SK-N-SH (cell line): Measurements from ENCODE around the gene GDPD5. TPM values are rescaled to one million over a fixed set of nuclear protein-coding genes. Genes with fewer than 3 reads are reported as not detected.

ENCODE experiments used
- CTCF ChIA-PET: fragments of 300-600, 350-600 bp; formaldehyde crosslinking; extraction: SDS; loops from one replicate; lab custom pipeline; 2021; lab: Yijun Ruan, JAX
- POLR2A ChIA-PET: fragments of 350-600 bp; sonication (Branson Sonifier 250); formaldehyde crosslinking; extraction: SDS; loops from one replicate; lab custom pipeline; 2020; ENCODE audit warnings: antibody characterized with exemption, inconsistent platforms; lab: Yijun Ruan, JAX
- DNase-seq: peaks from one replicate; pipeline ENCODE4 v3.0.0; 2012
- H2AFZ ChIP-seq: fragments of 200-600 bp; sonication (generic); 2 replicates; pipeline ENCODE4 v1.8.1; 2016; ENCODE audit warnings: antibody characterized with exemption, mild to moderate bottlenecking, low read depth
- H3F3A ChIP-seq: fragments of 200-600 bp; sonication (generic); replicated peaks from 2 replicates; pipeline ENCODE3; 2016; ENCODE audit warnings: antibody characterized with exemption, mild to moderate bottlenecking; ENCODE audit not compliant: insufficient read depth
- H3K27ac ChIP-seq, 2 experiments: fragments of 200-500 bp in 1 of 2; fragments of 200-600 bp in 1 of 2; sonication (Bioruptor generic) in 1 of 2; sonication (generic), shearing (Covaris generic) in 1 of 2; 2 replicates each; pipeline versions ENCODE4 v1.5.1 to v1.6.1; 2014 to 2016; ENCODE audit warnings: low read depth in 2 of 2, inconsistent platforms in 1 of 2, low read length in 1 of 2, mild to moderate bottlenecking in 1 of 2, mixed read lengths in 1 of 2
- H3K27me3 ChIP-seq: fragments of 200-600 bp; sonication (generic), shearing (Covaris generic); 2 replicates; pipeline ENCODE4 v1.6.1; 2016; ENCODE audit warnings: mixed run types; ENCODE audit not compliant: insufficient read depth
- H3K36me3 ChIP-seq, 2 experiments: fragments of 200-500 bp in 1 of 2; fragments of 200-600 bp in 1 of 2; sonication (Bioruptor generic) in 1 of 2; sonication (generic) in 1 of 2; replicated peaks in 1 of 2; 2 replicates each; pipeline versions ENCODE3 to v1.5.1; 2014 to 2016; ENCODE audit warnings: low read length in 1 of 2, mild to moderate bottlenecking in 1 of 2; ENCODE audit not compliant: insufficient read depth in 2 of 2, control insufficient read depth in 1 of 2
- H3K4me1 ChIP-seq, 2 experiments: fragments of 200-500 bp in 1 of 2; fragments of 200-600 bp in 1 of 2; sonication (Bioruptor generic) in 1 of 2; sonication (generic), shearing (Covaris generic) in 1 of 2; 2 replicates each; pipeline versions ENCODE4 v1.5.1 to v1.6.1; 2014 to 2016; ENCODE audit warnings: low read depth in 1 of 2, low read length in 1 of 2, mixed run types in 1 of 2; ENCODE audit not compliant: insufficient read depth in 2 of 2, control insufficient read depth in 1 of 2
- H3K4me2 ChIP-seq: fragments of 200-600 bp; sonication (generic), shearing (Covaris generic); 2 replicates; pipeline ENCODE4 v1.6.1; 2017; ENCODE audit warnings: mixed run types
- H3K4me3 ChIP-seq, 2 experiments: fragments of 200-500 bp in 1 of 2; fragments of 200-600 bp in 1 of 2; sonication (Bioruptor generic) in 1 of 2; sonication (generic), shearing (Covaris generic) in 1 of 2; 2 replicates each; pipeline versions ENCODE4 v1.5.1 to v1.8.1; 2014 to 2016; ENCODE audit warnings: low read depth in 2 of 2, inconsistent platforms in 1 of 2, low read length in 1 of 2, mild to moderate bottlenecking in 1 of 2, mixed read lengths in 1 of 2, moderate library complexity in 1 of 2
- H3K79me2 ChIP-seq: fragments of 200-600 bp; sonication (generic); 2 replicates; pipeline ENCODE4 v1.8.1; 2017; ENCODE audit warnings: mild to moderate bottlenecking; ENCODE audit not compliant: insufficient read depth
- H3K9ac ChIP-seq: fragments of 200-600 bp; sonication (generic); 2 replicates; pipeline ENCODE4 v1.6.1; 2017; ENCODE audit warnings: mixed run types
- H3K9me2 ChIP-seq: fragments of 200-600 bp; sonication (generic); 2 replicates; pipeline ENCODE4 v1.6.1; 2017; ENCODE audit warnings: mixed run types
- H3K9me3 ChIP-seq: fragments of 200-600 bp; sonication (generic); 2 replicates; pipeline ENCODE4 v1.6.1; 2017; ENCODE audit warnings: mixed run types, mild to moderate bottlenecking, moderate library complexity
- H4K20me1 ChIP-seq: fragments of 200-600 bp; sonication (generic); 2 replicates; pipeline ENCODE4 v1.6.1; 2017; ENCODE audit warnings: mild to moderate bottlenecking, mixed run types; ENCODE audit not compliant: insufficient read depth
- CHD2 ChIP-seq: fragments of 150-350 bp; IDR thresholded peaks from 2 replicates; pipeline ENCODE4 v1.6.1; 2018; ENCODE audit warnings: low read length; ENCODE audit not compliant: partially characterized antibody
- ELF1 ChIP-seq: IDR thresholded peaks from 2 replicates; pipeline ENCODE4 v1.4.0; 2012
- EP300 ChIP-seq, 2 experiments: IDR thresholded peaks; 2 replicates each; pipeline versions ENCODE4 v1.4.0 to v1.6.1; 2012; ENCODE audit warnings: borderline replicate concordance in 1 of 2, low read depth in 1 of 2, low read length in 1 of 2
- EZH2phosphoT487 ChIP-seq: fragments of 200-600 bp; sonication (generic); IDR thresholded peaks from 2 replicates; pipeline ENCODE4 v1.6.1; 2017; ENCODE audit warnings: low read depth, mixed run types, mild to moderate bottlenecking, antibody characterized with exemption, moderate library complexity, borderline replicate concordance
- FOSL2 ChIP-seq: IDR thresholded peaks from 2 replicates; pipeline ENCODE4 v1.4.0; 2012; ENCODE audit warnings: low read depth, mild to moderate bottlenecking, moderate library complexity, borderline replicate concordance
- FOXJ3 ChIP-seq: sonication (generic); formaldehyde crosslinking; IDR thresholded peaks from 2 replicates; pipeline ENCODE4 v1.5.1; 2020; ENCODE audit warnings: mild to moderate bottlenecking, missing genetic modification reagents
- GATA2 ChIP-seq: sonication (generic); formaldehyde crosslinking; IDR thresholded peaks from 2 replicates; pipeline ENCODE4 v1.5.0; 2020; ENCODE audit warnings: mild to moderate bottlenecking, missing genetic modification reagents
- JUND ChIP-seq: IDR thresholded peaks from 2 replicates; pipeline ENCODE4 v1.4.0; 2012
- MXI1 ChIP-seq: IDR thresholded peaks from 2 replicates; pipeline ENCODE4 v1.6.1; 2012; ENCODE audit warnings: mild to moderate bottlenecking, low read depth, low read length, improper control_type of control experiment
- NRF1 ChIP-seq: IDR thresholded peaks from 2 replicates; pipeline ENCODE4 v1.6.1; 2012; ENCODE audit warnings: low read depth, mild to moderate bottlenecking, low read length
- RAD21 ChIP-seq: IDR thresholded peaks from 2 replicates; pipeline ENCODE4 v1.6.1; 2012; ENCODE audit warnings: mild to moderate bottlenecking, low read length
- REST ChIP-seq: IDR thresholded peaks from 2 replicates; pipeline ENCODE4 v1.6.1; 2012; ENCODE audit warnings: mild to moderate bottlenecking, low read depth, low read length, moderate library complexity
- RFX5 ChIP-seq: IDR thresholded peaks from 2 replicates; pipeline ENCODE4 v1.6.1; 2012; ENCODE audit warnings: mild to moderate bottlenecking, improper control_type of control experiment, low read length
- RXRA ChIP-seq: IDR thresholded peaks from 2 replicates; pipeline ENCODE4 v1.4.0; 2012; ENCODE audit warnings: low read depth, mild to moderate bottlenecking, borderline replicate concordance
- SIN3A ChIP-seq: IDR thresholded peaks from 2 replicates; pipeline ENCODE4 v1.6.1; 2012; ENCODE audit warnings: low read depth, mild to moderate bottlenecking, low read length, moderate library complexity, borderline replicate concordance
- SMC3 ChIP-seq: IDR thresholded peaks from 2 replicates; pipeline ENCODE4 v1.6.1; 2012; ENCODE audit warnings: low read depth, low read length, improper control_type of control experiment
- TCF12 ChIP-seq: IDR thresholded peaks from 2 replicates; pipeline ENCODE4 v1.4.0; 2012
- WGBS: methylation state at CpG from one replicate; pipeline ENCODE4 v1.1.6; 2017; ENCODE audit warnings: low lambda C conversion rate; 5-methylcytosine and 5-hydroxymethylcytosine counted together
- polyA plus RNA-seq, 3 experiments: library from polyadenylated mRNA; depleted of rRNA; stranded (reverse); fragments of >200 nt; gene quantifications; 2 replicates each; pipeline ENCODE4 v1.2.3, GENCODE V29; 2012
- TF ChIP-seq, protein P1 (sequence below): IDR thresholded peaks from 2 replicates; pipeline ENCODE4; 2012
- TF ChIP-seq, protein P2 (sequence below): IDR thresholded peaks from 2 replicates; pipeline ENCODE4 v1.4.0; 2012; ENCODE audit warnings: low read depth, borderline replicate concordance

Gene GDPD5
- polyA plus RNA-seq, 1 of the 3 experiments (the other 2 are of a cell fraction), result 2.2 TPM

DNA sequence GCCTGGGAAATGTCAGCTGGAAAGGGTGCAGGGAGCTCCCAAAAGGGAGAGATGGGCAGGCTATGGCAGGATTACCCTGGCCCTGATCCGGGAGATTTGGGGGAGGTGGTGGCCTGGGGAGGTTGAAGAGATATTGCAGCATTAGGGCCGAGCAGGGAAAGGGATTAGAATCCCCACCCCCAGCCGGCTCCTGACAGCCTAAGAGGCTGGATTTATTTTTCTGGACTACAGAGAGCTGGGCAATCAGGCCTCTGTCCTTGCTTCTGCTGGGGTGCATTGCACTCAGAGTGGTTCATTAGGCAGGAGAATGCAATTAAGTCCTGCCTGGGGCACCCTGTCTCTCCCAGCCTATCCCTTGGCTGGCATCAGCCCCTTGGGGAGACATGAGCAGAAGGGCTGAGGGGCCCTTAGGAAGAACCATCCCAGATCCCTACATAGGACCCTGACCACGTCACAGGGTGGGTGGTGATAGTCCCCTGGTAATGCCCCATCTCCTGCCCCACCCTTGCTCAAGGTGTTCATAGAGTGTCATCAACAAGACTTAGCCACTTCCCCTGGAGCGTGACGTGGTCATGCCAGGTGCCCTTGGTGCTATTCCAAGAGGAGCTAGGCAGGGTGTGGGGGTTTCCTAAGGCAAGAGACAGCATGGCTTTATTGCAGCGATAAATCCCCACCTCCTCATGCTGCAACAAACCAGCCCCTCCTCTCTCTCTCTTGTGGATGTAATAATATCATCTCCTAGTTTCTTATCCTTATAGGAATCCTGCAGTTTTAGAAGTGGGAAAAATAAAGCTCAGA, 54.4 kb downstream of the GDPD5 start (continued):
- TF ChIP-seq REST (no peak), ELF1 (no peak)

DNA sequence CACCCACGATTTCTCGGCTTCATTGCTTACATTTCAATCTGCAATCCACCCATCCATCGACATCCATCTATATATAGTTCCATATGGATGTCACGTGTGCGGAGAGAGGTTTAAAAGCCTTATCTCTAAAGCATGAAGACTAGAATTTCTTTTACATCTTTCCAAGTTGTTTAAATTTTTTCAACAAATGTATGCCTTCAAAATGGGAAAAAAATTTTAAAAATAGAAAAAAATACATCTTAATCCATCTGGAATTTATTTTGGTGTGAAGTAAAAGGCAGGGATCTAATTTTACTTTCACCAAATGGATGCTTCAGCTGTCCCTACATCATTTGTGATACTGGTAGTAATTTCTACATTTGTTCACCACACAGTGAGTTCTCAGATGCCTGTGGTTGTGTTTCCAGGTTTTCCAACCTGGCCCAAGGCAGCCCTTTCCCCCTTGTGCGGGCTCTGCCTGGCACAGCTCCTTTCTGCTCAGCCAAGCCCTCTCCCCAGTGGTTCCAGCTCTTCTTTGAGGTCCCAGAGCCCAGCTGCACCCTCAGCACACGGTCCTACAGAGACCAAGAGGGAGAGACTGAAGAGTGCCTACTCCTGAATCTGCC, 55.2 kb downstream of the GDPD5 start:
- Histone ChIP-seq H3K9me2 (no peaks in the 10 kb centered on the region), H3K36me3 (no peaks in the 10 kb centered on the region), H3K4me3 (no peak overlapping the region), H3K4me2 (no peak overlapping the region), H3K9me3 (no peaks in the 10 kb centered on the region), H3K27me3 (no peaks in the 10 kb centered on the region), H3F3A (peaks cover 2% of the 10 kb centered on the region), H2AFZ (no peak overlapping the region), H3K9ac (no peak overlapping the region), H4K20me1 (no peaks in the 10 kb centered on the region), H3K4me1 (peaks cover 10 to 63% of the 10 kb centered on the region in 2 experiments), H3K27ac (no peak overlapping the region), H3K79me2 (no peaks in the 10 kb centered on the region)
- TF ChIP-seq ELF1 (no peak), JUND (no peak), SMC3 (no peak), SIN3A (no peak), CHD2 (no peak), EZH2phosphoT487 (no peak), GATA2 (CRISPR knock-in tag) (no peak), RXRA (no peak), REST (no peak), RFX5 (no peak), FOXJ3 (CRISPR knock-in tag) (no peak), RAD21 (no peak), FOSL2 (no peak), TCF12 (no peak), EP300 (IDR thresholded peaks at IDR 0.05; ENCODE audit: borderline replicate concordance in 1 of 2, low read depth in 1 of 2, low read length in 1 of 2) (no peak), NRF1 (no peak), MXI1 (no peak)
- TF ChIP-seq, protein P1, sequence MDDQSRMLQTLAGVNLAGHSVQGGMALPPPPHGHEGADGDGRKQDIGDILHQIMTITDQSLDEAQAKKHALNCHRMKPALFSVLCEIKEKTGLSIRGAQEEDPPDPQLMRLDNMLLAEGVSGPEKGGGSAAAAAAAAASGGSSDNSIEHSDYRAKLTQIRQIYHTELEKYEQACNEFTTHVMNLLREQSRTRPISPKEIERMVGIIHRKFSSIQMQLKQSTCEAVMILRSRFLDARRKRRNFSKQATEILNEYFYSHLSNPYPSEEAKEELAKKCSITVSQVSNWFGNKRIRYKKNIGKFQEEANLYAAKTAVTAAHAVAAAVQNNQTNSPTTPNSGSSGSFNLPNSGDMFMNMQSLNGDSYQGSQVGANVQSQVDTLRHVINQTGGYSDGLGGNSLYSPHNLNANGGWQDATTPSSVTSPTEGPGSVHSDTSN, result no peak
- TF ChIP-seq, protein P2, sequence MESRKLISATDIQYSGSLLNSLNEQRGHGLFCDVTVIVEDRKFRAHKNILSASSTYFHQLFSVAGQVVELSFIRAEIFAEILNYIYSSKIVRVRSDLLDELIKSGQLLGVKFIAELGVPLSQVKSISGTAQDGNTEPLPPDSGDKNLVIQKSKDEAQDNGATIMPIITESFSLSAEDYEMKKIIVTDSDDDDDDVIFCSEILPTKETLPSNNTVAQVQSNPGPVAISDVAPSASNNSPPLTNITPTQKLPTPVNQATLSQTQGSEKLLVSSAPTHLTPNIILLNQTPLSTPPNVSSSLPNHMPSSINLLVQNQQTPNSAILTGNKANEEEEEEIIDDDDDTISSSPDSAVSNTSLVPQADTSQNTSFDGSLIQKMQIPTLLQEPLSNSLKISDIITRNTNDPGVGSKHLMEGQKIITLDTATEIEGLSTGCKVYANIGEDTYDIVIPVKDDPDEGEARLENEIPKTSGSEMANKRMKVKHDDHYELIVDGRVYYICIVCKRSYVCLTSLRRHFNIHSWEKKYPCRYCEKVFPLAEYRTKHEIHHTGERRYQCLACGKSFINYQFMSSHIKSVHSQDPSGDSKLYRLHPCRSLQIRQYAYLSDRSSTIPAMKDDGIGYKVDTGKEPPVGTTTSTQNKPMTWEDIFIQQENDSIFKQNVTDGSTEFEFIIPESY, result no peak
- 79% methylated on average over 7 of the region's 7 CpGs for WGBS
- DNase-seq, result no peak
- ChIA-PET POLR2A (no interaction called here), CTCF (interaction anchor here (0.8 to 2.5 kb wide), 9 partner anchors 10 to 191 kb away, joined by 3 to 11 read pairs (median 3); no protein-coding TSS in a partner anchor)
